ENCODE measurements around the gene MYO1H. TPM values are rescaled to one million over a fixed set of nuclear protein-coding genes. Genes with fewer than 3 reads are reported as not detected.
A peak's percentile ranks its signal among the peaks of the same experiment; 100 is the strongest.

MYO1H gene
- total and polyA plus RNA-seq, 4 donors = 0.06 to 0.15 (median 0.09) TPM; not detected in 1

- H3K36me3 ChIP-seq (ENCODE audit: control insufficient read depth in 4 of 4, insufficient read depth in 4 of 4, low read length in 4 of 4) = peaks cover 31 to 52% (median 44%) of the 10 kb centered on the region in 4 donors
- H3K9ac ChIP-seq (ENCODE audit: insufficient read depth in 1 of 2, low read length in 2 of 2) = no peak overlapping the region
- peaks cover 0 to 3% (median 0%) of the 10 kb centered on the region in 5 donors for H3K4me1 ChIP-seq (ENCODE audit: control insufficient read depth in 5 of 5, insufficient read depth in 5 of 5, low read length in 5 of 5)
- no peak overlapping the region for H3K4me3 ChIP-seq
- no peak for TF ChIP-seq CTCF (IDR thresholded peaks at IDR 0.05; ENCODE audit: control extremely low read depth, extremely low read depth)
- DNase-seq (no peak), ATAC-seq (ENCODE audit: insufficient read depth, low FRiP score) (no peak)
- H3K9me3 ChIP-seq (ENCODE audit: control insufficient read depth in 4 of 4, insufficient read depth in 3 of 4, low read length in 3 of 4) = no peaks in the 10 kb centered on the region
- H3K27me3 ChIP-seq (ENCODE audit: control insufficient read depth in 3 of 3, insufficient read depth in 3 of 3, low read length in 2 of 3) = no peaks in the 10 kb centered on the region
- H3K27ac ChIP-seq (ENCODE audit: low read depth in 1 of 2, low read length in 1 of 2) = peak overlapping the region in 1 of 2 donors; percentile 3
- 92 to 94% methylated on average over 23 of the region's 23 CpGs for WGBS, 2 donors
Measured at GRCh38 chr12:109451400-109451799, 103.7 kb downstream of the MYO1H start.

- 89 to 90% methylated on average over 2 of the region's 2 CpGs for WGBS, 2 donors
- no peaks in the 10 kb centered on the region for H3K9me3 ChIP-seq (ENCODE audit: control insufficient read depth in 4 of 4, insufficient read depth in 3 of 4, low read length in 3 of 4)
- peaks cover 0 to 3% (median 0%) of the 10 kb centered on the region in 5 donors for H3K4me1 ChIP-seq (ENCODE audit: control insufficient read depth in 5 of 5, insufficient read depth in 5 of 5, low read length in 5 of 5)
- H3K27me3 ChIP-seq (ENCODE audit: control insufficient read depth in 3 of 3, insufficient read depth in 3 of 3, low read length in 2 of 3) = no peaks in the 10 kb centered on the region
- H3K4me3 ChIP-seq = no peak overlapping the region
- ATAC-seq (ENCODE audit: insufficient read depth, low FRiP score) (no peak), DNase-seq (no peak)
- TF ChIP-seq CTCF (IDR thresholded peaks at IDR 0.05; ENCODE audit: control extremely low read depth, extremely low read depth) = no peak
- peaks cover 33 to 55% (median 41%) of the 10 kb centered on the region in 4 donors for H3K36me3 ChIP-seq (ENCODE audit: control insufficient read depth in 4 of 4, insufficient read depth in 4 of 4, low read length in 4 of 4)
- no peak overlapping the region for H3K27ac ChIP-seq (ENCODE audit: low read depth in 1 of 2, low read length in 1 of 2)
- no peak overlapping the region for H3K9ac ChIP-seq (ENCODE audit: insufficient read depth in 1 of 2, low read length in 2 of 2)
Measured at GRCh38 chr12:109452489-109452888, 104.8 kb downstream of the MYO1H start.

- 95 to 100% methylated on average over 1 of the region's 1 CpG for WGBS, 2 donors
- DNase-seq = no peak
- no peak for ATAC-seq (ENCODE audit: insufficient read depth, low FRiP score)
- Histone ChIP-seq H3K9ac (ENCODE audit: insufficient read depth in 1 of 2, low read length in 2 of 2) (no peak overlapping the region), H3K4me1 (ENCODE audit: control insufficient read depth in 5 of 5, insufficient read depth in 5 of 5, low read length in 5 of 5) (peaks cover 0 to 16% (median 11%) of the 10 kb centered on the region in 5 donors), H3K36me3 (ENCODE audit: control insufficient read depth in 4 of 4, insufficient read depth in 4 of 4, low read length in 4 of 4) (peaks cover 33 to 58% (median 45%) of the 10 kb centered on the region in 4 donors), H3K27ac (ENCODE audit: low read depth in 1 of 2, low read length in 1 of 2) (no peak overlapping the region), H3K27me3 (ENCODE audit: control insufficient read depth in 3 of 3, insufficient read depth in 3 of 3, low read length in 2 of 3) (no peaks in the 10 kb centered on the region), H3K9me3 (ENCODE audit: control insufficient read depth in 4 of 4, insufficient read depth in 3 of 4, low read length in 3 of 4) (no peaks in the 10 kb centered on the region), H3K4me3 (no peak overlapping the region)
- no peak for TF ChIP-seq CTCF (IDR thresholded peaks at IDR 0.05; ENCODE audit: control extremely low read depth, extremely low read depth)
Measured at GRCh38 chr12:109455706-109456105, 108.0 kb downstream of the MYO1H start.

GRCh38 chr12:109458086-109458485, 110.4 kb downstream of the MYO1H start:
- 68 to 81% methylated on average over 4 of the region's 4 CpGs for WGBS, 2 donors
- no peak for TF ChIP-seq CTCF (IDR thresholded peaks at IDR 0.05; ENCODE audit: control extremely low read depth, extremely low read depth)
- Histone ChIP-seq H3K9me3 (ENCODE audit: control insufficient read depth in 4 of 4, insufficient read depth in 3 of 4, low read length in 3 of 4) (no peaks in the 10 kb centered on the region), H3K27ac (ENCODE audit: low read depth in 1 of 2, low read length in 1 of 2) (peak overlapping the region in 1 of 2 donors; percentile 81), H3K4me1 (ENCODE audit: control insufficient read depth in 5 of 5, insufficient read depth in 5 of 5, low read length in 5 of 5) (peaks cover 15 to 35% (median 31%) of the 10 kb centered on the region in 5 donors), H3K9ac (ENCODE audit: insufficient read depth in 1 of 2, low read length in 2 of 2) (no peak overlapping the region), H3K4me3 (no peak overlapping the region), H3K36me3 (ENCODE audit: control insufficient read depth in 4 of 4, insufficient read depth in 4 of 4, low read length in 4 of 4) (peaks cover 27 to 46% (median 33%) of the 10 kb centered on the region in 4 donors), H3K27me3 (ENCODE audit: control insufficient read depth in 3 of 3, insufficient read depth in 3 of 3, low read length in 2 of 3) (no peaks in the 10 kb centered on the region)
- DNase-seq (no peak), ATAC-seq (ENCODE audit: insufficient read depth, low FRiP score) (no peak)
